HG03045 (cell line): ENCODE measurements around the gene COL21A1.
"Not testable (repeated sequence)": the region's sequence is repeated elsewhere in the genome, so short reads cannot be mapped to it uniquely, and the experiment has no call there.

Experiments
- ATAC-seq: cut with Tn5 transposase; IDR thresholded peaks from one replicate; pipeline ENCODE4 v1.9.1; 2021; ENCODE audit warnings: mild to moderate bottlenecking, moderate library complexity; ENCODE audit not compliant: unreplicated experiment

Gene COL21A1

GRCh38 chr6:56246881-56247653 is at the start of gene COL21A1:
TSS of gene COL21A1 (minus strand) at chr6:56247580. CDS start at chr6:56182618, 64,962 bp downstream.
- no peak for ATAC-seq

GRCh38 chr6:56293781-56294180 is 46.4 kb upstream of the COL21A1 start:
- ATAC-seq, result no peak

GRCh38 chr6:56292505-56293181 is 45.3 kb upstream of the COL21A1 start:
- no peak for ATAC-seq

- no peak for ATAC-seq
Measured at GRCh38 chr6:56291302-56291917, 44.0 kb upstream of the COL21A1 start.

GRCh38 chr6:56289721-56290120 is 42.3 kb upstream of the COL21A1 start:
- no peak for ATAC-seq

- no peak for ATAC-seq
Measured at GRCh38 chr6:56288347-56288746, 41.0 kb upstream of the COL21A1 start.

- no peak for ATAC-seq
Measured at GRCh38 chr6:56282391-56282790, 35.0 kb upstream of the COL21A1 start.

- no peak for ATAC-seq
Measured at GRCh38 chr6:56280126-56280525, 32.7 kb upstream of the COL21A1 start.

GRCh38 chr6:56279331-56280080 is 32.1 kb upstream of the COL21A1 start:
- no peak for ATAC-seq

GRCh38 chr6:56278171-56278591 is 30.8 kb upstream of the COL21A1 start:
- ATAC-seq, result no peak

GRCh38 chr6:56270812-56271441 is 23.5 kb upstream of the COL21A1 start:
- no peak for ATAC-seq

- no peak for ATAC-seq
Measured at GRCh38 chr6:56268266-56268665, 20.9 kb upstream of the COL21A1 start.

- no peak for ATAC-seq
Measured at GRCh38 chr6:56266011-56266410, 18.6 kb upstream of the COL21A1 start.

- ATAC-seq, result no peak
Measured at GRCh38 chr6:56263596-56264315, 16.4 kb upstream of the COL21A1 start.

GRCh38 chr6:56260593-56260992 is 13.2 kb upstream of the COL21A1 start:
- ATAC-seq, result not testable (repeated sequence)

GRCh38 chr6:56259234-56260077 is 12.1 kb upstream of the COL21A1 start:
- ATAC-seq, result no peak

GRCh38 chr6:56255349-56255748 is 8.0 kb upstream of the COL21A1 start:
- ATAC-seq, result no peak

- no peak for ATAC-seq
Measured at GRCh38 chr6:56250266-56250665, 2.9 kb upstream of the COL21A1 start.

- ATAC-seq, result no peak
Measured at GRCh38 chr6:56247654-56248122, 308 bp upstream of the COL21A1 start.
